Neuronal stem cell (in vitro differentiated cells): Measurements from ENCODE around the gene PLEKHA6.

Experiments
- DNase-seq: peaks from one replicate; pipeline ENCODE4 v3.0.0-alpha.2; 2013; ENCODE audit warnings: low spot score
- H2AFZ ChIP-seq: one replicate; pipeline ENCODE4 v1.6.1; 2013; ENCODE audit warnings: mild to moderate bottlenecking, low read length, inconsistent platforms
- H2AK5ac ChIP-seq: 2 replicates; pipeline ENCODE4 v1.6.1; 2013; ENCODE audit warnings: low read depth, mild to moderate bottlenecking, inconsistent platforms, low read length, moderate library complexity, mixed read lengths
- H2BK120ac ChIP-seq: 2 replicates; pipeline ENCODE4 v1.6.1; 2013; ENCODE audit warnings: low read depth, mild to moderate bottlenecking, inconsistent platforms, low read length, moderate library complexity, mixed read lengths
- H2BK12ac ChIP-seq: one replicate; pipeline ENCODE4 v1.6.1; 2013; ENCODE audit warnings: low read length, inconsistent platforms
- H2BK15ac ChIP-seq: 2 replicates; pipeline ENCODE4 v1.6.1; 2013; ENCODE audit warnings: mild to moderate bottlenecking, low read length, inconsistent platforms, mixed read lengths
- H2BK5ac ChIP-seq: one replicate; pipeline ENCODE4 v1.6.1; 2013; ENCODE audit warnings: inconsistent platforms, mild to moderate bottlenecking, low read length, moderate library complexity
- H3K14ac ChIP-seq: one replicate; pipeline ENCODE4 v1.6.1; 2013; ENCODE audit warnings: low read length, inconsistent platforms
- H3K18ac ChIP-seq: 2 replicates; pipeline ENCODE4 v1.6.1; 2013; ENCODE audit warnings: low read length, inconsistent platforms
- H3K23ac ChIP-seq: 2 replicates; pipeline ENCODE4 v1.6.1; 2013; ENCODE audit warnings: low read depth, mild to moderate bottlenecking, mixed read lengths, low read length, inconsistent platforms; ENCODE audit not compliant: poor library complexity
- H3K27ac ChIP-seq: replicated peaks from 3 replicates; pipeline ENCODE4 v1.5.1; 2013; ENCODE audit warnings: low read length, inconsistent platforms
- H3K27me3 ChIP-seq, 3 experiments: 2 replicates each; pipeline ENCODE4 v1.6.1; 2013; ENCODE audit warnings: low read length in 3 of 3, mild to moderate bottlenecking in 2 of 3, inconsistent platforms in 1 of 3, low read depth in 1 of 3, mixed read lengths in 1 of 3, moderate library complexity in 1 of 3; ENCODE audit not compliant: control insufficient read depth in 3 of 3, insufficient read depth in 3 of 3
- H3K36me3 ChIP-seq, 2 donors: replicated peaks in 1 of 2; 2 replicates each; pipeline ENCODE4 v1.6.1; 2013; ENCODE audit warnings: low read length in 2 of 2; ENCODE audit not compliant: control insufficient read depth in 2 of 2, insufficient read depth in 2 of 2
- H3K4ac ChIP-seq: 2 replicates; pipeline ENCODE4 v1.6.1; 2013; ENCODE audit warnings: inconsistent platforms, mild to moderate bottlenecking, low read length, moderate library complexity
- H3K4me1 ChIP-seq, 2 donors: 1 replicate in 1 of 2; 2 replicates in 1 of 2; pipeline ENCODE4 v1.6.1; 2013; ENCODE audit warnings: low read length in 2 of 2, low read depth in 1 of 2; ENCODE audit not compliant: control insufficient read depth in 2 of 2, insufficient read depth in 1 of 2
- H3K4me2 ChIP-seq: one replicate; pipeline ENCODE4 v1.6.1; 2013; ENCODE audit warnings: mild to moderate bottlenecking, low read length, inconsistent platforms; ENCODE audit not compliant: insufficient read depth, poor library complexity, severe bottlenecking
- H3K4me3 ChIP-seq, 2 donors: 2 replicates each; pipeline ENCODE4 v1.5.1; 2013; ENCODE audit warnings: low read length in 2 of 2, mild to moderate bottlenecking in 2 of 2, inconsistent platforms in 1 of 2, moderate library complexity in 1 of 2
- H3K79me1 ChIP-seq: one replicate; pipeline ENCODE4 v1.6.1; 2013; ENCODE audit warnings: low read depth, mild to moderate bottlenecking, inconsistent platforms, low read length, moderate library complexity
- H3K9ac ChIP-seq: one replicate; pipeline ENCODE4 v1.6.1; 2013; ENCODE audit warnings: mild to moderate bottlenecking, low read depth, low read length, inconsistent platforms; ENCODE audit not compliant: poor library complexity
- H3K9me3 ChIP-seq, 2 donors: replicated peaks in 1 of 2; 2 replicates each; pipeline versions ENCODE3 to v1.6.1; 2013; ENCODE audit warnings: low read length in 2 of 2, mild to moderate bottlenecking in 2 of 2, inconsistent platforms in 1 of 2, low read depth in 1 of 2, mixed read lengths in 1 of 2, moderate library complexity in 1 of 2; ENCODE audit not compliant: control insufficient read depth in 2 of 2, insufficient read depth in 1 of 2
- H4K8ac ChIP-seq: one replicate; pipeline ENCODE4 v1.6.1; 2013; ENCODE audit warnings: low read depth, mild to moderate bottlenecking, inconsistent platforms, low read length, moderate library complexity
- H4K91ac ChIP-seq: one replicate; pipeline ENCODE4 v1.6.1; 2013; ENCODE audit warnings: low read length, low read depth, mild to moderate bottlenecking, inconsistent platforms; ENCODE audit not compliant: poor library complexity
- WGBS, 2 donors: extraction: QIAGEN DNeasy Blood & Tissue Kit; methylation state at CpG; one replicate each; pipeline ENCODE4 v1.1.7; 2013; ENCODE audit warnings: missing lambda C conversion rate in 2 of 2, mixed read lengths in 1 of 2; ENCODE audit not compliant: insufficient read length in 2 of 2, insufficient replicate concordance in 1 of 2; ENCODE audit errors: extremely low coverage in 2 of 2; 5-methylcytosine and 5-hydroxymethylcytosine counted together

Gene PLEKHA6

GRCh38 chr1:204280099-204280961, 79.4 kb downstream of the PLEKHA6 start:
- WGBS, 2 donors: no CpG with 5 or more reads among the region's 5 CpGs
- Histone ChIP-seq H2BK15ac (peak overlapping the region; percentile 3), H4K91ac (no peak overlapping the region), H3K9ac (no peak overlapping the region), H2BK120ac (no peak overlapping the region), H3K9me3 (no peaks in the 10 kb centered on the region), H2AK5ac (no peak overlapping the region), H4K8ac (no peak overlapping the region), H3K23ac (no peak overlapping the region), H3K36me3 (no peaks in the 10 kb centered on the region), H3K4ac (no peak overlapping the region), H2BK12ac (no peak overlapping the region), H3K4me3 (no peak overlapping the region), H3K27me3 (no peaks in the 10 kb centered on the region), H3K4me2 (no peak overlapping the region), H2BK5ac (no peak overlapping the region), H3K14ac (no peak overlapping the region), H2AFZ (no peak overlapping the region), H3K18ac (no peak overlapping the region), H3K27ac (no peak overlapping the region), H3K79me1 (no peaks in the 10 kb centered on the region), H3K4me1 (peaks cover 15 to 16% of the 10 kb centered on the region in 2 donors)
- no peak for DNase-seq

- Histone ChIP-seq H2BK15ac (no peak overlapping the region), H2AK5ac (no peak overlapping the region), H3K9ac (no peak overlapping the region), H3K9me3 (no peaks in the 10 kb centered on the region), H2BK12ac (no peak overlapping the region), H3K23ac (no peak overlapping the region), H2BK5ac (no peak overlapping the region), H3K79me1 (no peaks in the 10 kb centered on the region), H3K4me1 (peaks cover 13 to 16% of the 10 kb centered on the region in 2 donors), H2BK120ac (no peak overlapping the region), H3K4me2 (no peak overlapping the region), H3K14ac (no peak overlapping the region), H3K36me3 (peaks cover 0 to 7% of the 10 kb centered on the region in 2 donors), H3K4ac (no peak overlapping the region), H3K4me3 (no peak overlapping the region), H4K8ac (no peak overlapping the region), H3K18ac (no peak overlapping the region), H2AFZ (no peak overlapping the region), H4K91ac (no peak overlapping the region), H3K27ac (no peak overlapping the region), H3K27me3 (no peaks in the 10 kb centered on the region)
- no CpG with 5 or more reads among the region's 4 CpGs for WGBS, 2 donors
- DNase-seq: no peak
Measured at GRCh38 chr1:204278958-204279357, 80.8 kb downstream of the PLEKHA6 start.

- H2BK15ac ChIP-seq: no peak overlapping the region
- no peak overlapping the region for H3K23ac ChIP-seq
- H2AFZ ChIP-seq: no peak overlapping the region
- H3K9ac ChIP-seq: no peak overlapping the region
- peaks cover 0 to 14% of the 10 kb centered on the region in 2 donors for H3K36me3 ChIP-seq
- H2BK5ac ChIP-seq: no peak overlapping the region
- H2AK5ac ChIP-seq: no peak overlapping the region
- H2BK120ac ChIP-seq: no peak overlapping the region
- H3K27ac ChIP-seq: no peak overlapping the region
- no CpG with 5 or more reads among the region's 4 CpGs for WGBS, 2 donors
- no peak overlapping the region for H4K8ac ChIP-seq
- H3K4me2 ChIP-seq: no peak overlapping the region
- H3K9me3 ChIP-seq: no peaks in the 10 kb centered on the region
- DNase-seq: no peak
- H4K91ac ChIP-seq: no peak overlapping the region
- H3K18ac ChIP-seq: no peak overlapping the region
- no peak overlapping the region for H3K4ac ChIP-seq
- no peak overlapping the region for H3K4me3 ChIP-seq
- no peaks in the 10 kb centered on the region for H3K27me3 ChIP-seq
- H3K14ac ChIP-seq: no peak overlapping the region
- H3K4me1 ChIP-seq: peaks cover 13% of the 10 kb centered on the region in 2 donors
- no peak overlapping the region for H2BK12ac ChIP-seq
- H3K79me1 ChIP-seq: no peaks in the 10 kb centered on the region
Measured at GRCh38 chr1:204278251-204278650, 81.5 kb downstream of the PLEKHA6 start.

- Histone ChIP-seq H3K27ac (no peak overlapping the region), H3K18ac (peak overlapping the region; percentile 17), H3K27me3 (no peaks in the 10 kb centered on the region), H2AK5ac (peak overlapping the region; percentile 20), H3K4ac (no peak overlapping the region), H2BK120ac (no peak overlapping the region), H4K8ac (no peak overlapping the region), H2BK15ac (peak overlapping the region; percentile 29), H3K23ac (no peak overlapping the region), H3K4me3 (no peak overlapping the region), H2AFZ (no peak overlapping the region), H2BK12ac (no peak overlapping the region), H3K9ac (no peak overlapping the region), H3K79me1 (no peaks in the 10 kb centered on the region), H3K9me3 (no peaks in the 10 kb centered on the region), H3K14ac (no peak overlapping the region), H4K91ac (no peak overlapping the region), H2BK5ac (no peak overlapping the region), H3K36me3 (peaks cover 0 to 20% of the 10 kb centered on the region in 2 donors), H3K4me1 (peaks cover 13% of the 10 kb centered on the region in 2 donors), H3K4me2 (no peak overlapping the region)
- no CpG with 5 or more reads among the region's 14 CpGs for WGBS, 2 donors
- DNase-seq: no peak
Measured at GRCh38 chr1:204277563-204278219, 82.0 kb downstream of the PLEKHA6 start.
